Lower leg skin (tissue), 3 donors: ENCODE measurements around the gene LYZL1.

Source experiments
- CTCF ChIP-seq, 3 donors: fragments of 450-650 bp; IDR thresholded peaks; one replicate each; pipeline ENCODE4 v1.5.1; 2016; ENCODE audit warnings: antibody characterized with exemption in 3 of 3, mild to moderate bottlenecking in 3 of 3, moderate library complexity in 2 of 3
- POLR2A ChIP-seq, 2 donors: fragments of 450-650 bp; IDR thresholded peaks; one replicate each; pipeline ENCODE4 v1.6.1; 2016 to 2017; ENCODE audit warnings: antibody characterized with exemption in 2 of 2, mild to moderate bottlenecking in 1 of 2, moderate library complexity in 1 of 2

DNA sequence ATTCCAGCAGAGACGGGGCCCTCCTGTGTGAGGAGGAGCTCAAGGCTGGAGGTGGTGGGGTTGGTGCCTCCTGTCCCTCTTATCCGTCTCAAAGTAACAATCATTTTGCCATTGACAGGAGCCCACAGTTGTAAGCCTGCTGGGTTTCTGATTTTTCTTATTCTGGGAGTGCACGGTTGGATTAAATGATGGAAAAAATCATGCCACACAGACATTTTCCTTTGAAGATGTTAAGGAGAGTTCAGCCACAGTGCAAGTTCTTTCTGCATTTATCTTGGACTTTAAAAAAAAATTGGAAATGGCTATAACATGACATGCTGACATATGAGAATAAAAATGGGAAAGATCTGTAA lies 8.4 kb upstream of the LYZL1 start:
- no peak for TF ChIP-seq CTCF (IDR thresholded peaks at IDR 0.05)
- TF ChIP-seq POLR2A (IDR thresholded peaks at IDR 0.05), result no peak
